Measurements from ENCODE around the gene B4GALT3.
A peak's percentile ranks its signal among the peaks of the same experiment; 100 is the strongest.

B4GALT3 gene

DNA sequence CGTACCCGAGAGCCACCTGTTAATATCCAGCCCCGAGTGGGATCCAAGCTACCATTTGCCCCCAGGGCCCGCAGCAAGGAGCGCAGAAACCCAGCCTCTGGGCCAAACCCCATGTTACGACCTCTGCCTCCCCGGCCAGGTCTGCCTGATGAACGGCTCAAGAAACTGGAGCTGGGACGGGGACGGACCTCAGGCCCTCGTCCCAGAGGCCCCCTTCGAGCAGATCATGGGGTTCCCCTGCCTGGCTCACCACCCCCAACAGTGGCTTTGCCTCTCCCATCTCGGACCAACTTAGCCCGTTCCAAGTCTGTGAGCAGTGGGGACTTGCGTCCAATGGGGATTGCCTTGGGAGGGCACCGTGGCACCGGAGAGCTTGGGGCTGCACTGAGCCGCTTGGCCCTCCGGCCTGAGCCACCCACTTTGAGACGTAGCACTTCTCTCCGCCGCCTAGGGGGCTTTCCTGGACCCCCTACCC lies 16.6 kb downstream of the B4GALT3 start:
- no peak for DNase-seq

DNA sequence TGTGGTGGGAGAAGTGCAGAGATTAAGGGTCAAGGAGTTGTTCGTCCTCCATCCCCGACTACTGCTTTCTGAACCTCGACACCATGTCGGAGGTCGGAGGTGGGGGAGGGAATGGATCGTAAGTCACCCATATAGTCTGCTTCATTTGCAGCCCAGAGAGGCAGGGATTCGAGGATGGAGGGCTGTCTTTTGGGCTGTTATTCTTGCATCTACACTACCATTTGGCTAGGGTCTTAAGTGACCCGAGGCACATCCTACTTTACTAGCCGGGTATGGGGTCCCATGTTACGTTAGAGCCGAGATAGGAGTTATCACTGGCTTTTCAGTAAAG lies 17.4 kb downstream of the B4GALT3 start:
- no peak for DNase-seq

GRCh38 chr1:161159087-161159912 lies 18.0 kb downstream of the B4GALT3 start, which contains the start of gene USP21:
TSS of gene USP21 (plus strand) at chr1:161159500. CDS start at chr1:161160641, 1,141 bp downstream.
- peak; percentile 93 for DNase-seq

- no peak for DNase-seq
Measured at GRCh38 chr1:161158316-161159010, 18.8 kb downstream of the B4GALT3 start.

DNA sequence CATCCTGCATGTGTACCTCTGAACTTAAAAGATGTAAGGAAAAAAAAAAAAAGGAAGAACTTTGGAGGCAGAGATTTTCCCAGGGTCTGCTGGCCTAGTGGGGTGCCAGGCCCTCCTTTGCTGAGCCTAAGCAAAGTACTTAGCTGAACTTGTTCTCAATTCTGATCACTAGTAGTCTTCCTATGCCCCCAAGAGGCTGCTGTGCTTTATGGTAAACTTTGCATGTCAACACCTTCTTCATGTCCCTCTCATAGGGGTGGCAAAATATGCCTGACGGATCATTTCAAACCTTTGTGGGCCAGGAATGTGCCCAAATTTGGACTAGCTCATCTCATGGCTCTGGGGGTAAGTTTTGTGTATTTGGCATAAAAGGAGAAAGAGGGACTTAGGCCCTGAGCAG lies 19.4 kb downstream of the B4GALT3 start:
- no peak for DNase-seq

- DNase-seq = peak; percentile 80
Measured at GRCh38 chr1:161153682-161154337, 23.5 kb downstream of the B4GALT3 start, which contains the start of gene UFC1. TSS of gene UFC1 (plus strand) at chr1:161153978. CDS start at chr1:161153998, 20 bp downstream.

- DNase-seq = no peak
Measured at GRCh38 chr1:161153176-161153575, 24.1 kb downstream of the B4GALT3 start.

DNA sequence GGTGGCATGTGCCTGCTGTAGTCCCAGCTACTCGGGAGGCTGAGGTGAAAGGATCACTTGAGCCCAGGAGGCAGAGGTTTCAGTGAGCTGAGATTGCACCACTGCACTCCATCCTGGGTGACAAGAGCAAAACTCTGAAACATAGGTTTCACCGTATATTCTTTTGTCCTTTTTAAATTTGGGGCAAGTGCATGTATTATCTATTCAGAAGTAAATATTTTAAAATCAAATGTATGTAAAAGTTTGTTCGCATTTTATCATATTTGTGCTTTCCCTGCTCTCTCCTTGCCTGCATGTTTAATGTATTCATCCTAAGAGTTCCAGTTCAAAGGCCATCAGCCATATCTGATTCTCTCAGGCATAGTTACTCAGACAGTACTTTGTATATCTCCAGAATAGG lies 31.5 kb downstream of the B4GALT3 start:
- no peak for DNase-seq

DNA sequence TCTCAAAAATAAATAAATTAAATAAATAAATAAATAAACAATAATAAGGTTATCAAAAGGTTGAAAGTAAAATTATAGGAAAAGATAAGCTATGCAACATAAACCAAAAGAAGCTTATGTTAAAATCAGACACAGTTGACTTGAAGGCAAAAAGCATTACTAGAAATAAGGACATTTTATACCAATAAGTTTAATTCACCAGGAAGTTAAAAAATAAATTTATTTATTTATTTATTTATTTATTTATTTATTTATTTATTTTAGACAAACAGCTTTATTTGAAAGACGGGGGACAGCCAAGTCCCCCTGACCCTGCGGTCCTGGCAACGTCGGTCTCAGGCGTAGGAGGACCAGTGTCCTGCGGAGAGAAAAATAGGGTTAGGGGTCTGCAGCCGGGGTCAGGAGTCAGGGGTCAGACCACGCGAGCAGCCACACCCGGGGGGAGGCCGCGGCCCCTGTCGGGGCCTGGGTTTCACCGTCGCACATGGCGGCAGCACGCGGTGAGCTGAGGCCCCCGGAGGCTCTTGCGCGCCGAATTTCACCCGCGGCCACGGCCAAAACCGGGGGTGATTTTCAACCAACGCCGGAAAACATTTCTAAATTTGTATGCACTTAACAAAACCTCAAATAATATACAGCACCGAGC lies 36.4 kb downstream of the B4GALT3 start:
- DNase-seq = no peak

GRCh38 chr1:161139766-161140165 lies 37.5 kb downstream of the B4GALT3 start:
- DNase-seq = no peak

- no peak for DNase-seq
Measured at GRCh38 chr1:161138431-161138830, 38.9 kb downstream of the B4GALT3 start.

GRCh38 chr1:161137881-161138280 lies 39.4 kb downstream of the B4GALT3 start:
- no peak for DNase-seq

DNA sequence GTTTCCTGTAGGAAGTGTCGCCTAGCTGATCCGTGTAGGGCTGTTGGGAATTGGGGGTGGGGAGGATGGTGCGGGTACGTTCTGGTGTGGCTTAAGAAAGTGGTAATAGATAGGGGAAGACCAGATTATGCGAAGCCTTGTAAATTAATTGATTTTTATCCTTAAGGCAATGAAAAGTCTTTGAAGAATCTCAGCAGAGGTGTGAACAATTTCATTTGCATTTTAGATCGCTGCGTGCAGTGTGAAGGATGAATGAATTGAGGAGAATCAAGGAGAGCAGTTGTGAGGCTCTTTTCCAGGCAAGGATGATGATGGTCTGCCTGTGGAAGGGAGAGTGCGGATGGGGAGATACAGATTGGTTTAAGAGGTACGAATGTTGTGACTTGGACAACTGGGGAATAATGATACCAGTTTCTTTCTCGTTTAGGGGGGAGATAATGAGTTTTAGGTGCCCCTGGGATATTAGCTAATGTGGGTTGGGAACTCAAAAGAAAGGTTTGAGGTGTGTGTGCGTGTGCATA lies 44.0 kb downstream of the B4GALT3 start:
- DNase-seq = no peak

DNA sequence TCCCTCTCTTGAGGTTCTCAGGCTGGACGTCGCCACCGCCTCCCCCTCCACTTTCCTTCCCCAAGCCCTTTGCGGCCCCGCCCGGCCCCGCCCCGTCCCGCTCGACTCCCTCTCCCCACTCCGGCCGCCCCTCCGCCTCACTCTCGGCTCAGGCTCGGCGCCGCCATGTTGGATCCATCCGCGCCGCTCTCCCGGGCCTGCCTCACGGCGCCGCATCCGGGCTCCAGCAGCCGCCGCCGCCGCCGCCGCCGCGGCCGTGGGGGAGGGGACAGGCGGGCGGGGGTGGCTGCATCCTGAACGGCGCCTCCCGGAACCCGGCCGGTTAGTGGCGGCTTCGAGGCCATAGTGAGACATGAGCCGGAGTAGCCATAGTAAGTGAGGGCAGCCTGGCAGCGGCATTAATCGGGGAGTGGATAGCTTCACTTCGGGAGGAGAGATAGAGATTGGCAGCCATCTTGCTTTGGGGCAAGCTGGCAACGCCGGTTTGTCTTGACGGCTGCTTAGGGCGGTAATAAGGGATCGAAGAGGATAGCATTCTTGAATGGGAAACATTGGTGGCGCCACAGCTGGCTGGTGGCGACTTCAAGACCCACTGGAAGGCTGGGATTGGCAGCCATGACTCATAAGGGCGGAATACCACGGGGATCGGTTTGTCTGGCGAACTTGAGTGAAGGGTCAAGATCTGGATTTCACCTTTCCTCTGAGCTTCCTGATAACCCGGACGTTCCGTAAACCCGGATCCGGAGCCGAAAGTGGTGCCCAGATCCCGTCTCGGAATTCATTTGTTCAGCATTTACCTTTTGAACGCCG lies 44.7 kb downstream of the B4GALT3 start, which contains the start of gene DEDD:
Gene DEDD, minus strand, starts transcription at position 258 of the 810 bp plus-strand sequence. CDS start 8,205 bp downstream, outside the sequence.
- DNase-seq = peak; percentile 89

GRCh38 chr1:161131523-161132409 lies 45.5 kb downstream of the B4GALT3 start:
- DNase-seq = no peak

DNA sequence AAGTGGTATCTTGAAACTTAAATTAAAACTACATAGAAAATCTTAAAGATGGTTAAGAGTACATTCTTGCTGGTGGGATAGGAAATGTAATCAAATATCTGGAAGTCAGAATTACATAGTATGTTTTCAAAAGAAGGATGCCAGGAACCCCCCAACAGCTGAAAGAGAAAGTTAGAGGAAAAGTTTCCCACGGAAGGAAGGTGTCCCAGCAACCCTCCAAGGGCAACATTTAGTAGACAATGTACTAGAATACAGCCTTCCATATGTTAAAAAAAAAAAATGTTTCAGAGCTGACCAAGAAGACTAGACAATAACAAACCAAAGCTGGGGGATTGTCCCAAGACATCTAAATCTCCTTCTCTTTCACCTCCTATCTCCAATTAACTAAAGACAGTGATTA lies 47.0 kb downstream of the B4GALT3 start:
- DNase-seq = no peak

GRCh38 chr1:161128591-161129420 lies 48.5 kb downstream of the B4GALT3 start:
- no peak for DNase-seq

DNA sequence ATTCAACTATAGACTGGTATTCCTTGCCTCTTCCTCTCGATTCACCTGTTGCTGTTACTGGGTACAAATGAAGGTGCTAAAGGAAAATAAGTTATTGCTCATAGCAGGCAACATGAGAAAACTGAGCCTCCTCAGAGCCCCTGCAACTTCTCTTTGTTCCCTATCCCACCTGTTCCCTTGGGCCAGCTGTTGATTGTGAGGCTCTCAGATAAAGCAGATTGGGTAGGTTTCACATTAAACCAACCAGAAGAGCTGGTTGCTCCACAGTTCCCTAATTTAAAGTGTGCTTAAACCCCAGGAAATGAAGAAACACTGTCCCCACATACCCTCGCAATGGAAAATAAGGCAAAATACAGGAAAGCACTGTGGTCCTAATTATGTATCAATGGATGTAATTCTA lies 49.7 kb downstream of the B4GALT3 start:
- DNase-seq = no peak

- DNase-seq = no peak
Measured at GRCh38 chr1:161122967-161123366, 54.3 kb downstream of the B4GALT3 start.

- DNase-seq = no peak
Measured at GRCh38 chr1:161121834-161122233, 55.5 kb downstream of the B4GALT3 start.
